ENCODE results near the gene DNM3.

DNM3 gene

GRCh38 chr1:172408958-172409357 is 567.7 kb downstream of the DNM3 start:
- no peak for TF ChIP-seq CTCF (IDR thresholded peaks at IDR 0.05; ENCODE audit: borderline replicate concordance, control extremely low read depth, extremely low read depth, insufficient read depth, missing control alignments)
- DNase-seq (ENCODE audit: low spot score), result no peak
- in situ Hi-C loops (cut with MboI; ENCODE audit: low sequenced_read_pairs, unreplicated experiment), result no loop called here

- in situ Hi-C loops (cut with MboI; ENCODE audit: low sequenced_read_pairs, unreplicated experiment), result no loop called here
- DNase-seq (ENCODE audit: low spot score), result no peak
- TF ChIP-seq CTCF (IDR thresholded peaks at IDR 0.05; ENCODE audit: borderline replicate concordance, control extremely low read depth, extremely low read depth, insufficient read depth, missing control alignments), result no peak
Observed at GRCh38 chr1:172410027-172410426, 568.7 kb downstream of the DNM3 start.

GRCh38 chr1:172411791-172412338 is 570.6 kb downstream of the DNM3 start:
- TF ChIP-seq CTCF (IDR thresholded peaks at IDR 0.05; ENCODE audit: borderline replicate concordance, control extremely low read depth, extremely low read depth, insufficient read depth, missing control alignments), result no peak
- in situ Hi-C loops (cut with MboI; ENCODE audit: low sequenced_read_pairs, unreplicated experiment), result no loop called here
- no peak for DNase-seq (ENCODE audit: low spot score)

GRCh38 chr1:172414331-172414730 is 573.0 kb downstream of the DNM3 start:
- DNase-seq (ENCODE audit: low spot score), result no peak
- in situ Hi-C loops (cut with MboI; ENCODE audit: low sequenced_read_pairs, unreplicated experiment), result no loop called here
- no peak for TF ChIP-seq CTCF (IDR thresholded peaks at IDR 0.05; ENCODE audit: borderline replicate concordance, control extremely low read depth, extremely low read depth, insufficient read depth, missing control alignments)

- TF ChIP-seq CTCF (IDR thresholded peaks at IDR 0.05; ENCODE audit: borderline replicate concordance, control extremely low read depth, extremely low read depth, insufficient read depth, missing control alignments), result no peak
- DNase-seq (ENCODE audit: low spot score), result no peak
- in situ Hi-C loops (cut with MboI; ENCODE audit: low sequenced_read_pairs, unreplicated experiment), result no loop called here
Observed at GRCh38 chr1:172416496-172417035, 575.3 kb downstream of the DNM3 start.

GRCh38 chr1:172417557-172417956 is 576.3 kb downstream of the DNM3 start:
- in situ Hi-C loops (cut with MboI; ENCODE audit: low sequenced_read_pairs, unreplicated experiment), result no loop called here
- no peak for TF ChIP-seq CTCF (IDR thresholded peaks at IDR 0.05; ENCODE audit: borderline replicate concordance, control extremely low read depth, extremely low read depth, insufficient read depth, missing control alignments)
- DNase-seq (ENCODE audit: low spot score), result no peak

All from GM13976 (cell line).